Fibroblast of lung (primary cell): ENCODE results near the gene NARF.
A peak's percentile ranks its signal among the peaks of the same experiment; 100 is the strongest.

Source experiments
- CTCF ChIP-seq, 2 donors: IDR thresholded peaks in 1 of 2; conservative IDR thresholded peaks in 1 of 2; 1 replicate in 1 of 2; 2 replicates in 1 of 2; pipeline ENCODE4 v1.5.1; 2011 to 2012; ENCODE audit warnings: low read length in 2 of 2, control low read depth in 1 of 2, inconsistent platforms in 1 of 2, low read depth in 1 of 2, mild to moderate bottlenecking in 1 of 2
- EZH2 ChIP-seq: IDR thresholded peaks from 2 replicates; pipeline ENCODE4 v1.5.1; 2012; ENCODE audit warnings: low read length, control low read depth, mild to moderate bottlenecking; ENCODE audit errors: missing control alignments

- TF ChIP-seq CTCF (conservative IDR thresholded peaks at IDR 0.05 in 1 of 2, IDR thresholded peaks at IDR 0.05 in 1 of 2; ENCODE audit: low read depth in 1 of 2, low read length in 2 of 2) (peak; percentile 53 to 79), EZH2 (no peak)
Observed at GRCh38 chr17:82424001-82424862, 34.3 kb upstream of the NARF start.
